ENCODE data around the gene ISCA2.

The ISCA2 gene

DNA sequence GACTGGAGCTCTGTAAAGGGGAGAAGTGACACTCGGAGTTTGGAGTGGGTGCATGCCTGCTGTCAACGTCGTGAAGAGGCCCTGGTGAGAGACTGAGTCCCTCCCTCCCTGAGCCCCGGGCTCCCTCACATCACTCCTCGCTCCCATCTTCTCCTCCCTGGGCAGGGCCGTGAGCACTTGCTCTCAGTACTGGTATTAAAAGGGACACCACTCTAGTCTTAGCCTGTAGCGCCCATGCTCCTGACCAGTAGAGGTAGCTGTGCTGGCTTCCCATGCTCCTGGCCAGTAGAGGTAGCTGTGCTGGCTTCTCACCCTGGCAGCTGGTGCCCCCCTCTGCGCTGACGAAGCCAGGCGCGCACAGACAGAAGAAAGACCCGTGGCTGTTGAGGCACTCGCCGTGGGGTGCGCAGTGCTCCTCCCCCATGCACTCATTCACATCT, 14.7 kb downstream of the ISCA2 start:
- no peak for DNase-seq (ENCODE audit: low read depth, low spot score)
- no peak overlapping the region for H3K4me3 ChIP-seq (ENCODE audit: low read length)
- H3K27me3 ChIP-seq (ENCODE audit: control insufficient read depth, insufficient read depth, low read length): no peaks in the 10 kb centered on the region

DNA sequence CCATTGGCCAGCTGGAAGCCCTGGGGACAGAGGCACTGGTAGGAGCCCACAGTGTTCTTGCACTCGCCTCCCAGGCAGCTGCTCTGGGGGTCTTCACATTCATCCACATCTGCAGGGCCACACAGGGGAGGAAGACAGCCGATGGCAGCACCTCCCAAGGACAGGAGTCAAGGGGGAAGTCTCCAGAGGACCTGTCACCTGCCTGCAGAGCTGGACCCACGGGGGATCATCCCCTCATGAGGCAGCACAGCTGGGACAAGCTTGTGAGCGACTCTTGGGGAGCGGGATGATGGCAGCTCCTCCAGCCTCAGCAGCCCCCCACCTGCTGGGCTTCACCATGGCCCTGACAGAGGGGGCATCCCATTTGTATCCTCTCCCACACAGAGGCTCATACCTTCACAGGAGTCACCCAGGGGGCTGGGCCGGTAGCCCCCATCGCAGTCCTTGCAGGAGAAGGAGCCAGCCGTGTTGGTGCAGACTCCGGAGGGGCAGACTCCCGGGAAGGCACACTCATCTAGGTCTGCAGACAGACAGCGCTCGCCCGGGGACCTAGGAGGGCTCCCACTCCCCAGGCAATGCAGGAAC, 15.4 kb downstream of the ISCA2 start:
- Histone ChIP-seq H3K9me3 (ENCODE audit: control insufficient read depth, insufficient read depth, low read length) (no peaks in the 10 kb centered on the region), H3K4me3 (ENCODE audit: low read length) (no peak overlapping the region), H3K4me1 (ENCODE audit: control insufficient read depth, insufficient read depth, low read length) (peaks cover 3% of the 10 kb centered on the region), H3K27me3 (ENCODE audit: control insufficient read depth, insufficient read depth, low read length) (no peaks in the 10 kb centered on the region), H3K36me3 (ENCODE audit: control insufficient read depth, insufficient read depth, low read length) (no peaks in the 10 kb centered on the region), H3K27ac (ENCODE audit: low read length) (no peak overlapping the region)
- DNase-seq (ENCODE audit: low read depth, low spot score): no peak
- no CpG with 5 or more reads among the region's 13 CpGs for WGBS (ENCODE audit: insufficient coverage, insufficient read length)

More for the DNA sequence above, 14.7 kb downstream of the ISCA2 start:
- no CpG with 5 or more reads among the region's 15 CpGs for WGBS (ENCODE audit: insufficient coverage, insufficient read length)
- no peaks in the 10 kb centered on the region for H3K9me3 ChIP-seq (ENCODE audit: control insufficient read depth, insufficient read depth, low read length)
- peaks cover 3% of the 10 kb centered on the region for H3K4me1 ChIP-seq (ENCODE audit: control insufficient read depth, insufficient read depth, low read length)
- no peaks in the 10 kb centered on the region; the same call in 1 of the 2 replicates for H3K36me3 ChIP-seq (ENCODE audit: control insufficient read depth, insufficient read depth, low read length)
- H3K27ac ChIP-seq (ENCODE audit: low read length): no peak overlapping the region

DNA sequence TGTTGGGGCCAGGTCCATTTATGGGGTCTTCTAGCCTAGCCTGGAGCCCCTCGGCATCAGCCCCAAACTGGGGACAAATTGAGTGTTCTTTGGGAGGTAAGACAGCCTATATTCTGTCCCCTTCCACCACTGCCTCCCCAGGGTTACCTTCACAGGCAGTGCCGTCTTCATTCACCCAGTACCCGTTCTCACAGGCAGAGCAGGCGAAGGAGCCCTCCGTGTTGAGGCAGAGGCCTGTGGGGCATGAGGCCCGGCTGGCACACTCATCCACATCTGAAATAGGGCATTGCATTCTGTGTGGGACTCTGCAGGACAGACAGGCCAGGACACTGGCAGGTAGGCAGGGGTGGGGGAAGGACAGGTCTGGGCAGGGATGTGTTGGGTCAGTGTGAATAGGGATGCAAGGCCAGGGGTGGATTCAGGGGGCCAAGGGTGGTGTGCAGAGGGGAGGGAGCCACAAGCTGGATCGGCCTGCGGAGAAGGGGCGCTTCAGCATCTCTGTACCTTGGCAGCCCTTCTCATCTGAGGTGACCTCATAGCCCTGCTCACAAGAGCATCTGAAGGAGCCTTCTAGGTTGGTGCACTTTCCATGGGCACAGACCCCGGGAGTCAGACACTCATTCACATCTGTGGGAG, 16.1 kb downstream of the ISCA2 start:
- H3K4me3 ChIP-seq (ENCODE audit: low read length): no peak overlapping the region
- H3K27ac ChIP-seq (ENCODE audit: low read length): no peak overlapping the region
- peaks cover 3% of the 10 kb centered on the region for H3K4me1 ChIP-seq (ENCODE audit: control insufficient read depth, insufficient read depth, low read length)
- no CpG with 5 or more reads among the region's 10 CpGs for WGBS (ENCODE audit: insufficient coverage, insufficient read length)
- H3K36me3 ChIP-seq (ENCODE audit: control insufficient read depth, insufficient read depth, low read length): no peaks in the 10 kb centered on the region
- no peak for DNase-seq (ENCODE audit: low read depth, low spot score)
- no peaks in the 10 kb centered on the region for H3K9me3 ChIP-seq (ENCODE audit: control insufficient read depth, insufficient read depth, low read length)
- H3K27me3 ChIP-seq (ENCODE audit: control insufficient read depth, insufficient read depth, low read length): no peaks in the 10 kb centered on the region

DNA sequence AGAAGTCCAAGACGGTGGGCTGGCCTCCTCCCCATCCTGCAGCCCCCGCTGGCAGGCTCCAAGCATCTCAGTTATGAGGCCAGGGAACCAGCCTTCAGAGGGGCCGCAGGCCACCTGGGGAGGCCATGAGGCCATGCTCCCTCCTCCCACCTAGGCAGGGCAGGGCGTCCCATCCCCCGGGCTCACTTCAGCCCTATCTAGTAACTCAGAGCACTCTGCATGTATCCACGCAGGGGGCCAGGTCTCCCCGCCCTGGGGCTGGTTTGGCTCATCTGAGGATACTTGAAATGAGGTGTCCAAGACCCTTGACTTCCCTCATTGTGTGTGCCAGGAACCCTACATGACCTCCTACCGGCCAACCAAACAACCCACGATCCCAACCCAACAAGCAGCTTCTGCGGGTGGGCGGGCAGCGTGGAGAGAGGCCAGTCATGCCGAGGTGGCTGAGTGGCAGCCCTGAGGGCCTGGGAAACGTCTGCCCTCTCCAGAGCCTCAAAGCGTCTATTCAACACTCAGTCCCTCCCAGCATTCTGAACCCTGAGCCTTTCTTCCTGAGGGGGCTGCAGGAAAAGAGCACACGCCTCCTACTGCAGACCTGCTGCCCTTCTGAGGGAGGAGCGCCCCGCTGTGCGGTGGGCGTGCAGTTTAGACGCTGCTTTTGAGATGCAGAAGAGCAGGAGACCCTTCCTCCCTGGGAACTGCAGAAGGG, 16.8 kb downstream of the ISCA2 start:
- DNase-seq (ENCODE audit: low read depth, low spot score): no peak
- Histone ChIP-seq H3K9me3 (ENCODE audit: control insufficient read depth, insufficient read depth, low read length) (no peaks in the 10 kb centered on the region), H3K36me3 (ENCODE audit: control insufficient read depth, insufficient read depth, low read length) (no peaks in the 10 kb centered on the region), H3K27ac (ENCODE audit: low read length) (no peak overlapping the region), H3K27me3 (ENCODE audit: control insufficient read depth, insufficient read depth, low read length) (no peaks in the 10 kb centered on the region), H3K4me3 (ENCODE audit: low read length) (no peak overlapping the region), H3K4me1 (ENCODE audit: control insufficient read depth, insufficient read depth, low read length) (peaks cover 3% of the 10 kb centered on the region)
- WGBS (ENCODE audit: insufficient coverage, insufficient read length): no CpG with 5 or more reads among the region's 21 CpGs

DNA sequence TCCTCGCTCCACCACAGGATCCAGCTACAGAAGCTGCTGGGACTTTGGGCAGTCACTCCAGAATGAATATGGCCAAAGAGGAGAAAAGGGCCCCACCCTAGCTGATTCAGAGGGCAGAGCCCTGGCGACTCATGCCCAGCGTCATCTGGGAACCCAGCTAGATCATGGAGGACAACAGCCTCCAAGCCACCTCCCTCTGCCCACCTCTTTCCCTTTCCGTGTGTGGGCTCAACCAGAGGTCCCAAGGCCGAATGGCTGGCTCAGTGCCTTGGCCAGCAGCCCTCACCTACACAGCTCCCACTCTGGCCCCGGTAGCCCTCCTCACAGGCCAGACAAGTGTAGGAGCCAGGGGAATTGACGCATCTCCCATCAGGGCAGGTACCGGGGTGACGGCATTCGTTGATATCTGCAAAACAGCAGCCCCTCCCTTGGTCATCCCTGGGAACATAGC, 17.4 kb downstream of the ISCA2 start:
- no peaks in the 10 kb centered on the region for H3K36me3 ChIP-seq (ENCODE audit: control insufficient read depth, insufficient read depth, low read length)
- no peak for DNase-seq (ENCODE audit: low read depth, low spot score)
- H3K4me3 ChIP-seq (ENCODE audit: low read length): no peak overlapping the region
- no CpG with 5 or more reads among the region's 10 CpGs for WGBS (ENCODE audit: insufficient coverage, insufficient read length)
- H3K27me3 ChIP-seq (ENCODE audit: control insufficient read depth, insufficient read depth, low read length): no peaks in the 10 kb centered on the region
- no peaks in the 10 kb centered on the region for H3K9me3 ChIP-seq (ENCODE audit: control insufficient read depth, insufficient read depth, low read length)
- H3K27ac ChIP-seq (ENCODE audit: low read length): no peak overlapping the region
- H3K4me1 ChIP-seq (ENCODE audit: control insufficient read depth, insufficient read depth, low read length): peaks cover 3% of the 10 kb centered on the region

DNA sequence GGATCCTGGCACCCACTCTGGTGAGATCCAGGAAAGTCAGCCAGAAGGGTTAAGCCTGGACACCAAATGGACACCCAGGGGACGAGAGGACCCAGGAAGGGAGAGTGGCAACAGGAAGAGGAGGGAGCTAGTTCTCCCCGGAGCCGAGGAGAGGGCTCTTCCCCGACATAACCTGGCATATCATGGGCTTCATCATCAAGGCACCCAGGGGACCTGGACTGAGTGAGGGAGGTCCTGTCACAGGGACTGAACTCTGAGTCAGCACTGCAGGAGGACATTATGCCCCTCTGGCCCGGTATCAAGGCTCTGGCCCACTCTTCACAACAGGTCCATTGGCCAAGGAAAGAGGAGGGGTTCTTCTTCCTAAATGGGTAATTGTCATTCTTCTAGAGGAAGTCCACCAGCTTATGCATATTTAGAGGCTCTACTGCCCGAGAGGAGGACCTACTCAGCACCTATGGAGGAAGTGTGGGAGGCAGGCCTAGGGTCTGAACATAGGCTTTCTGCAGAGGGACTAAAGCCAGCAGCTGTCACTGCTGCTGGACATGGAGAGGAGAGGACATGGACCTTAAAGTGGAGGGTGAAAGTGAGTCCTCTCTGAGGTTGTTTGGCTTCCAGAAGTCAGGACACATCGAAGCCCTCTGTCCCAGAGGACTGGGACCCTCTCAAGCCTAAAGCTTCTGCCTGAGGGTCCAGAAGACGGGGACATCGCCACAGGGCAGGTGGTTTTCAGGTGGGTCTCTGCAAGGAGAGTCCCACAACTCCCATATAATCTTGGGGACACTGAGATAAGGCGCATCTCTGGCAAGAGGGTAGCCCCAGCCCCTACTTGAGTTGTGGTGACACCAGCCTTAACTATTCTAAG, 18.6 kb downstream of the ISCA2 start:
- DNase-seq (ENCODE audit: low read depth, low spot score): no peak
- H3K9me3 ChIP-seq (ENCODE audit: control insufficient read depth, insufficient read depth, low read length): no peaks in the 10 kb centered on the region
- peaks cover 6% of the 10 kb centered on the region for H3K4me1 ChIP-seq (ENCODE audit: control insufficient read depth, insufficient read depth, low read length)
- H3K27me3 ChIP-seq (ENCODE audit: control insufficient read depth, insufficient read depth, low read length): no peaks in the 10 kb centered on the region
- H3K4me3 ChIP-seq (ENCODE audit: low read length): no peak overlapping the region
- no peak overlapping the region for H3K27ac ChIP-seq (ENCODE audit: low read length)
- no peaks in the 10 kb centered on the region for H3K36me3 ChIP-seq (ENCODE audit: control insufficient read depth, insufficient read depth, low read length)
- WGBS (ENCODE audit: insufficient coverage, insufficient read length): no CpG with 5 or more reads among the region's 10 CpGs

DNA sequence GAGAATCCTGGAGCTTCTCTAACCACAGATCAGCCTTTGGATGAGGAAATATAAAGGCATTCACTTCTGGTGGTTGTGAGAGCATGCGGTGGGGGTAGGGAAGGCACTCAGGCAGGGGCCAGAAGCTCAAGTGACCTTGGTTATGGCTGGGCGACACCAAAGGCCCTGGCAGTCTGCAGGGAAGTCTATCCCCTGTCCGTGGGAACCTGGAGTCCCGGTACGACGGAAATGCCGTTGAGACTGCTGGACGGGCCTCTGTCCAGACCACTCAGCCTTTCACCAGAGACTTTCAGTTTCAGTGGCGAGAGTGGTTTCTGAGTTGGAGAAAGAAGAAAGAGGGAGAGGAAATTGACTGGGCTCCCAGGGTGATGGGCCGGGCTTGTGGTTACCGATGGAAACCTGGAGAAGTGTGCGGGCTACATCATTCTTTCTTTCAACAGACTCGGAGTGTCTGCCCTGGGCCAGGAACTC, 20.9 kb downstream of the ISCA2 start:
- Histone ChIP-seq H3K4me3 (ENCODE audit: low read length) (no peak overlapping the region), H3K27ac (ENCODE audit: low read length) (no peak overlapping the region), H3K9me3 (ENCODE audit: control insufficient read depth, insufficient read depth, low read length) (no peaks in the 10 kb centered on the region), H3K36me3 (ENCODE audit: control insufficient read depth, insufficient read depth, low read length) (no peaks in the 10 kb centered on the region), H3K4me1 (ENCODE audit: control insufficient read depth, insufficient read depth, low read length) (peaks cover 3% of the 10 kb centered on the region; the same call in 1 of the 2 replicates), H3K27me3 (ENCODE audit: control insufficient read depth, insufficient read depth, low read length) (no peaks in the 10 kb centered on the region)
- no CpG with 5 or more reads among the region's 13 CpGs for WGBS (ENCODE audit: insufficient coverage, insufficient read length)
- no peak for DNase-seq (ENCODE audit: low read depth, low spot score)

DNA sequence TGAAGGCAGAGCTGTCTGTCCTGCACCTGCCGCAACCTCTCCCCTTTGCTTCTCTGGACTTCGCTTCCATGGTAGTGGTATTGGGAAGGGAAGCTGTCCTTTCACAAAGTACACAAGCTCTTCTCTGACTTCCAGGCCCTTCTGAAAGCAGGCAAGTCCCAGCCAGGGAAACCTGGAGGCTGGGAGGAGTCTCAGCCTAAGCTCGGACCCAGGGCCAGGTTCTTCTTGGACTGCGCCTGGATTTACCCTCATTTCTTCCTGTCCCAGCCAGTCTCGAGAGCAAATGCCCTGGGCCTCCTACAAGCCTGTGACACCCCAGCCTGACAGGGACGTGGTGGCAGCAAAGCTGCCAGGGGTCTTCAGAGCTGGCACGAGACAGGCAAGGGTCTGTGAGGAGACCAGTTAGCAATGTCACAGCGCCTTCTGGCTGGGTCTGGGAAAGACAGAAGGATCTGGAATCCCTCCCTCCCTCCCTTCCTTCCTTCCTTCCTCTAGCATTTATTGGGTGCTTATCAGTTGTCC, 22.4 kb downstream of the ISCA2 start:
- H3K27me3 ChIP-seq (ENCODE audit: control insufficient read depth, insufficient read depth, low read length): no peaks in the 10 kb centered on the region
- no peak overlapping the region for H3K27ac ChIP-seq (ENCODE audit: low read length)
- no CpG with 5 or more reads among the region's 8 CpGs for WGBS (ENCODE audit: insufficient coverage, insufficient read length)
- DNase-seq (ENCODE audit: low read depth, low spot score): no peak
- H3K36me3 ChIP-seq (ENCODE audit: control insufficient read depth, insufficient read depth, low read length): no peaks in the 10 kb centered on the region
- peaks cover 3% of the 10 kb centered on the region; the same call in 1 of the 2 replicates for H3K4me1 ChIP-seq (ENCODE audit: control insufficient read depth, insufficient read depth, low read length)
- no peaks in the 10 kb centered on the region for H3K9me3 ChIP-seq (ENCODE audit: control insufficient read depth, insufficient read depth, low read length)
- H3K4me3 ChIP-seq (ENCODE audit: low read length): no peak overlapping the region

DNA sequence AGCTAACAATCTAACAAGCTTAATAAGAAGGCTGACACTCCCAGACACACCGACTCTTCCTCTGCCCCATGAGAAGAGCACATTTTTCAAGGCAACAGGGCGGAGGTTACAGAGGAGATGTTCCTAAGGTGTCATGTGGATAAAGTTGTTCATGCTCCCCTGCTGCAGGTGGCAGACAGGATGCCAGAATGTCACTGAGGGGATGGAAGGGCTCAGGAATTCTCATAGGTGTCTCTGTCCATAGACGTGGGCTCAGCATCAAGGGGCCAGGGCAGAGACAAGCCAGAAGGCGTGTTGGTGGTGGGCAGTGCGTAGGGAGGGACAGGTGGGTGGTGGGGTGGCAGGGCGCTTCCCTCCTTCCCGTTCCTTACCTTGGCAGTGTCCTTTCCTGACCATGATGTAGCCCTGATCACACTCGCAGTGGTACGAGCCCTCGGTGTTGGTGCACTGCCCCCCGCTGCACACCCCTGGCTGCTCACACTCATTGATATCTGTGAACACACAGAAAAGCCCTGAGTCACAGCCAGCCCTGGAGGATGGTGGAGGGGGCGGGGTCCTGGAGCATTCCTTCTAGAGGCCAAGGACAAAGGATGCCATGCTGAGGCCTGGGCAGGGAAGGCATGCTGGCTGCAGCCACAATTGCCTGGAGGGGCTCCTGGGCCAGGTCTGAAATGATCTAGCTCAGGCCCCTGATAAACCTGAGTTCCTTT, 23.0 kb downstream of the ISCA2 start:
- Histone ChIP-seq H3K4me1 (ENCODE audit: control insufficient read depth, insufficient read depth, low read length) (peaks cover 3% of the 10 kb centered on the region; the same call in 1 of the 2 replicates), H3K4me3 (ENCODE audit: low read length) (no peak overlapping the region), H3K27me3 (ENCODE audit: control insufficient read depth, insufficient read depth, low read length) (no peaks in the 10 kb centered on the region), H3K27ac (ENCODE audit: low read length) (no peak overlapping the region), H3K36me3 (ENCODE audit: control insufficient read depth, insufficient read depth, low read length) (no peaks in the 10 kb centered on the region), H3K9me3 (ENCODE audit: control insufficient read depth, insufficient read depth, low read length) (no peaks in the 10 kb centered on the region)
- WGBS (ENCODE audit: insufficient coverage, insufficient read length): no CpG with 5 or more reads among the region's 12 CpGs
- no peak for DNase-seq (ENCODE audit: low read depth, low spot score)
